ENCODE data around the gene CACNA2D1.
"Not testable (repeated sequence)": the region's sequence is repeated elsewhere in the genome, so short reads cannot be mapped to it uniquely, and the experiment has no call there.

The CACNA2D1 gene

GRCh38 chr7:82167558-82168314 is 275.8 kb downstream of the CACNA2D1 start:
- DNase-seq (ENCODE audit: low read depth) = no peak

- DNase-seq (ENCODE audit: low read depth) = no peak
Observed at GRCh38 chr7:82166260-82167015, 277.1 kb downstream of the CACNA2D1 start.

- peak; percentile 60 for DNase-seq (ENCODE audit: low read depth)
Observed at GRCh38 chr7:82164813-82165212, 278.8 kb downstream of the CACNA2D1 start.

DNA sequence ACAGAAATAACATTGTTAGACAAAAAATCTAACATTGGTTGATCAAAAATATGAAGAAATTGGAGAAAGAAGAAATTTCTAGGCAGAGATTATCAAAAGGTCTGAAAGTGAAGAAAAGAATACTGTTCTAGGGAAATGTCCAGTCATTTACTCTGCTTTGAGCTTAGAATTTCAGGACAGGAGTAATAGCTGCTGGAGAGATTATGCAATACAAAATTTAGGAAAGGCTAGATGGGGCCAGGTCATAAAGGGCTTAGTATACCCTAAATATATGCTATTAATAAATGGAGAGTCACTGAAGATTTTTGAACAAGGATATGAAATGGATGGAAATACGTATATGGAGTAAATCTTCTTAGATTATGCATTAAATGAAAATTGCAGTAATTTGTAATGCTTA is 279.2 kb downstream of the CACNA2D1 start:
- DNase-seq (ENCODE audit: low read depth) = no peak

- DNase-seq (ENCODE audit: low read depth) = no peak
Observed at GRCh38 chr7:82163586-82163985, 280.0 kb downstream of the CACNA2D1 start.

- no peak for DNase-seq (ENCODE audit: low read depth)
Observed at GRCh38 chr7:82162289-82162688, 281.3 kb downstream of the CACNA2D1 start.

GRCh38 chr7:82158327-82158726 is 285.2 kb downstream of the CACNA2D1 start:
- no peak for DNase-seq (ENCODE audit: low read depth)

GRCh38 chr7:82156893-82157292 is 286.7 kb downstream of the CACNA2D1 start:
- DNase-seq (ENCODE audit: low read depth) = no peak

GRCh38 chr7:82156168-82156567 is 287.4 kb downstream of the CACNA2D1 start:
- DNase-seq (ENCODE audit: low read depth) = no peak

- DNase-seq (ENCODE audit: low read depth) = no peak
Observed at GRCh38 chr7:82154728-82155127, 288.8 kb downstream of the CACNA2D1 start.

GRCh38 chr7:82153776-82154175 is 289.8 kb downstream of the CACNA2D1 start:
- no peak for DNase-seq (ENCODE audit: low read depth)

DNA sequence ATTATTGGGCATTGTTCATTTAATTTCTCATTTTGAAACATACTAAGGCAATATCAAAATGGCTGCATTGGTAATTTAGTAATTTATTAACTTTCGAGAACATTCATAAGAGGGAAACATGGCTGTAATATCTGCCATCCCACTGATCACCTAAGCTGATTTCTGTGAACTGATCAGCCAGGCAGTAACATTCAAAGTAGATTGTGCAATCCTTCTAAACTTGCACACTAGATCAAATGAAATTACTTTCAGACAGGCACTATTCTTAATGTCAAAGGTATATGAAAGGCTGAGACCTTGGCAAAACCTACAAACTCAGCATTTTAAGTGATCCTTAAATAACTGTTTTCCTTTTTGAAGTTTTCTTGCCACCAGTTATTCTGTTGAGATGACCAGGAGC is 290.7 kb downstream of the CACNA2D1 start:
- no peak for DNase-seq (ENCODE audit: low read depth)

DNA sequence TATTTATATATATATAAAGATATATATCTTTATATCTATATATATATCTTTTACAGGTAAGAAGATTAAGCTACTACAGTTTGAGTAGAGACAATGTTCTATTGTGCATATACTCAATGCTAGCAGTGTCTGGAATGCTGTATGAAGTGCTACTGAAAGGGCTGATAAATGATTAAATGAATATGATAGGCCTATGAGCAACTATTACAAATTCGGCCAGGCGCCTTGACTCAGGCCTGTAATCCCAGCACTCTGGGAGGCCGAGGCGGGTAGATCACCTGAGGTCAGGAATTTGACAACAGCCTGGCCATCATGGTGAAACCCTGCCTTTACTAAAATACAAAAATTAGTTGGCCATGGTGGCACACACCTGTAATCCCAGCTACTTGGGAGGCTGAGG is 297.1 kb downstream of the CACNA2D1 start:
- no peak for DNase-seq (ENCODE audit: low read depth)

DNA sequence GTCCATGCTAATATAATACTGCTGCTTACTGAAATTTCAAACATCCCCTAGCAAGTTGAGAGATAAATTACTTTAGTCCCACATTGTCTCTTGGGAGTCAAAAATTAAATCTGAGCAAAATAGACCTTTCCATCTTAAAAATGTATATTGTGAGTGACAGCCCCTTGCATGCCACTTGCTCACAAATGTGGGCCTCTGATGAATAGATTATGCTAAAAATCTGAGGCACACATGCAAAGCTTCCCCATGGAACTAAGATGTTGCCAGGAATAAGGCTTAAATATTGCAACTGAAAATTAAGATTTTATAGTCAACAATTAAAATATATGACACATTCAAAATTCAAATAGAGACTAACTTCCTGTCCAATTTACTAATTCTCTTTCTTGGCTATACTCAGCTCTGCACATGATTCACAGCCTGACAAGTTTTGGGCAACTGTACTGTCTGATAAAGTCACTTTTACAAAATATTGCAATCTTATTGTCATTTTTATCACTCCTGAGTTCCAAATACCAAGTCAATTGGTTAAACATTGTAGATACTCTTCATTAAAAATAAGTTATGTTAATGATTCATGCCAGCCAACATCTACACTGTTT is 301.2 kb downstream of the CACNA2D1 start:
- no peak for DNase-seq (ENCODE audit: low read depth)

GRCh38 chr7:82141427-82141826 is 302.1 kb downstream of the CACNA2D1 start:
- DNase-seq (ENCODE audit: low read depth) = peak; percentile 13

GRCh38 chr7:82140608-82141007 is 303.0 kb downstream of the CACNA2D1 start:
- not testable (repeated sequence) for DNase-seq (ENCODE audit: low read depth)

- no peak for DNase-seq (ENCODE audit: low read depth)
Observed at GRCh38 chr7:82131215-82131614, 312.4 kb downstream of the CACNA2D1 start.

DNA sequence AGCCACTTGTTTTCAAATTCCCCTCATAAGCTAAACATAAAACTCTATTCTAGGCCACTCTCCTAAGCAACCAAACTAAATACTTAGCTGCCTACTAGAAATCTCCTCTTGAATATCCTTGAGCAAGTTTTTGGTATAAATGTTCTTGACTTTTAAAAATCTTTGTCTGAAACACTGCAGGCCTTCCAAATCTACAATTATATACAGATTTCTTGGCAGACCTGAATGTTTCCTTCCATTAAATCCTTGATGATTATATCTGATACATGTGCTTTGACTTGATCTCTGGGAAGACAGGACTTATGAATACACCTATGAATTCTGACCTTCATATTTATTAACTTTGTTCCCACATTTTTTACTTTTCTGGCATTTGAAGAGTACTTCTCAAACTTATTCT is 314.5 kb downstream of the CACNA2D1 start:
- no peak for DNase-seq (ENCODE audit: low read depth)

GRCh38 chr7:82128546-82128945 is 315.0 kb downstream of the CACNA2D1 start:
- no peak for DNase-seq (ENCODE audit: low read depth)

GRCh38 chr7:82126576-82126975 is 317.0 kb downstream of the CACNA2D1 start:
- no peak for DNase-seq (ENCODE audit: low read depth)

GRCh38 chr7:82124445-82124844 is 319.1 kb downstream of the CACNA2D1 start:
- DNase-seq (ENCODE audit: low read depth) = no peak

- DNase-seq (ENCODE audit: low read depth) = no peak
Observed at GRCh38 chr7:82122275-82122674, 321.3 kb downstream of the CACNA2D1 start.

DNA sequence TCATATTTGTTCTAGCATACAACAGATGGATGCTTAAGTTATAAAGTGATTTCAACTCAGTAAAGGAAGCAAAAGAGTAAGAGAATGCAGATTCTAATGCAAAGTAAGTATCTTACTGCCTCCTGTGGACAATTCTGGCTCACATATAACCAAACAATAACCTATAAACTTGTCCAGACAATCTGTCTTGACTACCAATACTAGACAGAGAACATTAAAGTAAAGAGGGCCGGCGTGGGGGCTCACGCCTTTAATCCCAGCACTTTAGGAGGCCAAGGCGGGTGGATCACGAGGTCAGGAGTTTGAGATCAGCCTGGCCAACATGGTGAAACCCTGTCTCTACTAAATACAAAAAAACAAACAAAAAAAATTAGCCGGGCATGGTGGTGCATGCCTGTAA is 329.3 kb downstream of the CACNA2D1 start:
- no peak for DNase-seq (ENCODE audit: low read depth)

All from HS-5 (cell line).